ENCODE data around the gene ZNF609. TPM values are rescaled to one million over a fixed set of nuclear protein-coding genes. Genes with fewer than 3 reads are reported as not detected.
A peak's percentile ranks its signal among the peaks of the same experiment; 100 is the strongest.

ZNF609 gene
- total and polyA plus RNA-seq, 2 of the 13 experiments (the other 11 are each of a cell fraction or from before 2014, with no cell fraction given), result 8.9 to 9.9 TPM

DNA sequence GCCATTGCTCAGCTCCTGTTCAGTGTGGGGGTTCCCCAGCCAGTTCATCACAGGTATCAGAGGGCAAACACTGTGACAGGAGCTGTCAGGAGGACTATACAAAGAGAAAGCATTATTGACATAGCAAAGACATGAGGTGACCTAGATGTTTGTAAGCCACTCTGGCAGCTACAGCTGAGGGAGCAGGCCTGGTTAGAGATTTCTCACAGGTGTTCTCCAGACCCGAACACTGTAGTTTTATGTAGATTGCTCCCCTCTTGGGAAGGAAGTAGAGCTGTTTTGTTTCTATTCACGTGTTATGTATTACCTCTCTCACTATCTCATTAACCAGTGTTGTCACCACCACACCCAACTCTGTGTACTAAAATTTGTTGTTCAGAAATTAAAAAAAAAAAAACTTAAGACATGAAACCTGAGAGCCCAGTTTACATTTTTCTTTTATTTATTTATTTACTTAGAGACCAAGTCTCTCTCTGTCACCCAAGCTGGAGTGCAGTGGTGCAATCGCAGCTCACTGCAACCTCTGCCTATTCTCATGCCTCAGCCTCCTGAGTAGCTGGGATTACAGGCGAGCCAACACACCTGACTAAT, 191.3 kb downstream of the ZNF609 start (continued):
- TF ChIP-seq, protein P1, sequence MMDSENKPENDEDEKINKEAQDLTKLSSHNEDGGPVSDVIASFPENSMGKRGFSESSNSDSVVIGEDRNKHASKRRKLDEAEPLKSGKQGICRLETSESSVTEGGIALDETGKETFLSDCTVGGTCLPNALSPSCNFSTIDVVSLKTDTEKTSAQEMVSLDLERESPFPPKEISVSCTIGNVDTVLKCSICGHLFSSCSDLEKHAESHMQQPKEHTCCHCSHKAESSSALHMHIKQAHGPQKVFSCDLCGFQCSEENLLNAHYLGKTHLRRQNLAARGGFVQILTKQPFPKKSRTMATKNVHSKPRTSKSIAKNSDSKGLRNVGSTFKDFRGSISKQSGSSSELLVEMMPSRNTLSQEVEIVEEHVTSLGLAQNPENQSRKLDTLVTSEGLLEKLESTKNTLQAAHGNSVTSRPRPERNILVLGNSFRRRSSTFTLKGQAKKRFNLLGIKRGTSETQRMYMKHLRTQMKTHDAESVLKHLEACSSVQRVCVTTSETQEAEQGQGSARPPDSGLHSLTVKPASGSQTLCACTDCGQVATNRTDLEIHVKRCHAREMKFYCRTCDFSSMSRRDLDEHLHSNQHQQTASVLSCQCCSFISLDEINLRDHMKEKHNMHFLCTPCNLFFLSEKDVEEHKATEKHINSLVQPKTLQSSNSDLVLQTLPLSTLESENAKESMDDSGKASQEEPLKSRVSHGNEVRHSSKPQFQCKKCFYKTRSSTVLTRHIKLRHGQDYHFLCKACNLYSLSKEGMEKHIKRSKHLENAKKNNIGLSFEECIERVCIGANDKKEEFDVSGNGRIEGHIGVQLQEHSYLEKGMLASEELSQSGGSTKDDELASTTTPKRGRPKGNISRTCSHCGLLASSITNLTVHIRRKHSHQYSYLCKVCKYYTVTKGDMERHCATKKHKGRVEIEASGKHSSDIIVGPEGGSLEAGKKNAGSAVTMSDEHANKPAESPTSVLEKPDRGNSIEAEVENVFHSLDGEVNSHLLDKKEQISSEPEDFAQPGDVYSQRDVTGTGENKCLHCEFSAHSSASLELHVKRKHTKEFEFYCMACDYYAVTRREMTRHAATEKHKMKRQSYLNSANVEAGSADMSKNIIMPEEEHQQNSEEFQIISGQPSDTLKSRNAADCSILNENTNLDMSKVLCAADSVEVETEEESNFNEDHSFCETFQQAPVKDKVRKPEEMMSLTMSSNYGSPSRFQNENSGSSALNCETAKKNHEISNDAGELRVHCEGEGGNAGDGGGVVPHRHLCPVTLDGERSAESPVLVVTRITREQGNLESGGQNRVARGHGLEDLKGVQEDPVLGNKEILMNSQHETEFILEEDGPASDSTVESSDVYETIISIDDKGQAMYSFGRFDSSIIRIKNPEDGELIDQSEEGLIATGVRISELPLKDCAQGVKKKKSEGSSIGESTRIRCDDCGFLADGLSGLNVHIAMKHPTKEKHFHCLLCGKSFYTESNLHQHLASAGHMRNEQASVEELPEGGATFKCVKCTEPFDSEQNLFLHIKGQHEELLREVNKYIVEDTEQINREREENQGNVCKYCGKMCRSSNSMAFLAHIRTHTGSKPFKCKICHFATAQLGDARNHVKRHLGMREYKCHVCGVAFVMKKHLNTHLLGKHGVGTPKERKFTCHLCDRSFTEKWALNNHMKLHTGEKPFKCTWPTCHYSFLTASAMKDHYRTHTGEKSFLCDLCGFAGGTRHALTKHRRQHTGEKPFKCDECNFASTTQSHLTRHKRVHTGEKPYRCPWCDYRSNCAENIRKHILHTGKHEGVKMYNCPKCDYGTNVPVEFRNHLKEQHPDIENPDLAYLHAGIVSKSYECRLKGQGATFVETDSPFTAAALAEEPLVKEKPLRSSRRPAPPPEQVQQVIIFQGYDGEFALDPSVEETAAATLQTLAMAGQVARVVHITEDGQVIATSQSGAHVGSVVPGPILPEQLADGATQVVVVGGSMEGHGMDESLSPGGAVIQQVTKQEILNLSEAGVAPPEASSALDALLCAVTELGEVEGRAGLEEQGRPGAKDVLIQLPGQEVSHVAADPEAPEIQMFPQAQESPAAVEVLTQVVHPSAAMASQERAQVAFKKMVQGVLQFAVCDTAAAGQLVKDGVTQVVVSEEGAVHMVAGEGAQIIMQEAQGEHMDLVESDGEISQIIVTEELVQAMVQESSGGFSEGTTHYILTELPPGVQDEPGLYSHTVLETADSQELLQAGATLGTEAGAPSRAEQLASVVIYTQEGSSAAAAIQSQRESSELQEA (CRISPR knock-in tag; IDR thresholded peaks at IDR 0.05; ENCODE audit: not compliant biosample characterization), result no peak
- TF ChIP-seq, protein P2, sequence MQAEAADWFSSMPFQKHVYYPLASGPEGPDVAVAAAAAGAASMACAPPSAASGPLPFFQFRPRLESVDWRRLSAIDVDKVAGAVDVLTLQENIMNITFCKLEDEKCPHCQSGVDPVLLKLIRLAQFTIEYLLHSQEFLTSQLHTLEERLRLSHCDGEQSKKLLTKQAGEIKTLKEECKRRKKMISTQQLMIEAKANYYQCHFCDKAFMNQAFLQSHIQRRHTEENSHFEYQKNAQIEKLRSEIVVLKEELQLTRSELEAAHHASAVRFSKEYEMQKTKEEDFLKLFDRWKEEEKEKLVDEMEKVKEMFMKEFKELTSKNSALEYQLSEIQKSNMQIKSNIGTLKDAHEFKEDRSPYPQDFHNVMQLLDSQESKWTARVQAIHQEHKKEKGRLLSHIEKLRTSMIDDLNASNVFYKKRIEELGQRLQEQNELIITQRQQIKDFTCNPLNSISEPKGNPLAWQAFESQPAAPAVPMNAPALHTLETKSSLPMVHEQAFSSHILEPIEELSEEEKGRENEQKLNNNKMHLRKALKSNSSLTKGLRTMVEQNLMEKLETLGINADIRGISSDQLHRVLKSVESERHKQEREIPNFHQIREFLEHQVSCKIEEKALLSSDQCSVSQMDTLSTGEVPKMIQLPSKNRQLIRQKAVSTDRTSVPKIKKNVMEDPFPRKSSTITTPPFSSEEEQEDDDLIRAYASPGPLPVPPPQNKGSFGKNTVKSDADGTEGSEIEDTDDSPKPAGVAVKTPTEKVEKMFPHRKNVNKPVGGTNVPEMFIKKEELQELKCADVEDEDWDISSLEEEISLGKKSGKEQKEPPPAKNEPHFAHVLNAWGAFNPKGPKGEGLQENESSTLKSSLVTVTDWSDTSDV (CRISPR knock-in tag; IDR thresholded peaks at IDR 0.05), result no peak
- TF ChIP-seq, protein P3, sequence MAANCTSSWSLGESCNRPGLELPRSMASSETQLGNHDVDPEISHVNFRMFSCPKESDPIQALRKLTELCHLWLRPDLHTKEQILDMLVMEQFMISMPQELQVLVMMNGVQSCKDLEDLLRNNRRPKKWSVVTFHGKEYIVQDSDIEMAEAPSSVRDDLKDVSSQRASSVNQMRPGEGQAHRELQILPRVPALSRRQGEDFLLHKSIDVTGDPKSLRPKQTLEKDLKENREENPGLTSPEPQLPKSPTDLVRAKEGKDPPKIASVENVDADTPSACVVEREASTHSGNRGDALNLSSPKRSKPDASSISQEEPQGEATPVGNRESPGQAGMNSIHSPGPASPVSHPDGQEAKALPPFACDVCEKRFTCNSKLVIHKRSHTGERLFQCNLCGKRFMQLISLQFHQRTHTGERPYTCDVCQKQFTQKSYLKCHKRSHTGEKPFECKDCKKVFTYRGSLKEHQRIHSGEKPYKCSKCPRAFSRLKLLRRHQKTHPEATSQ (CRISPR knock-in tag; IDR thresholded peaks at IDR 0.05; ENCODE audit: borderline replicate concordance), result no peak
- TF ChIP-seq, protein P4, sequence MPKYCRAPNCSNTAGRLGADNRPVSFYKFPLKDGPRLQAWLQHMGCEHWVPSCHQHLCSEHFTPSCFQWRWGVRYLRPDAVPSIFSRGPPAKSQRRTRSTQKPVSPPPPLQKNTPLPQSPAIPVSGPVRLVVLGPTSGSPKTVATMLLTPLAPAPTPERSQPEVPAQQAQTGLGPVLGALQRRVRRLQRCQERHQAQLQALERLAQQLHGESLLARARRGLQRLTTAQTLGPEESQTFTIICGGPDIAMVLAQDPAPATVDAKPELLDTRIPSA (CRISPR knock-in tag; IDR thresholded peaks at IDR 0.05; ENCODE audit: borderline replicate concordance), result no peak
- TF ChIP-seq ZNF543 (CRISPR knock-in tag; IDR thresholded peaks at IDR 0.05), result no peak
- no peak for TF ChIP-seq MLLT10 (CRISPR knock-in tag; IDR thresholded peaks at IDR 0.05)
- 0 out of 2 replicates have a peak, but pooled peaks have one; percentile 49 for TF ChIP-seq NFKBIZ (CRISPR knock-in tag; IDR thresholded peaks at IDR 0.05)
- no peak for TF ChIP-seq THYN1 (CRISPR knock-in tag; IDR thresholded peaks at IDR 0.05; ENCODE audit: borderline replicate concordance, low read depth)
- TF ChIP-seq ZNF180 (CRISPR knock-in tag; IDR thresholded peaks at IDR 0.05; ENCODE audit: borderline replicate concordance, low read depth), result no peak
- TF ChIP-seq PHF20 (CRISPR knock-in tag; IDR thresholded peaks at IDR 0.05), result no peak
- no peak for TF ChIP-seq RFXANK (CRISPR knock-in tag; IDR thresholded peaks at IDR 0.05)
- TF ChIP-seq, protein P5, sequence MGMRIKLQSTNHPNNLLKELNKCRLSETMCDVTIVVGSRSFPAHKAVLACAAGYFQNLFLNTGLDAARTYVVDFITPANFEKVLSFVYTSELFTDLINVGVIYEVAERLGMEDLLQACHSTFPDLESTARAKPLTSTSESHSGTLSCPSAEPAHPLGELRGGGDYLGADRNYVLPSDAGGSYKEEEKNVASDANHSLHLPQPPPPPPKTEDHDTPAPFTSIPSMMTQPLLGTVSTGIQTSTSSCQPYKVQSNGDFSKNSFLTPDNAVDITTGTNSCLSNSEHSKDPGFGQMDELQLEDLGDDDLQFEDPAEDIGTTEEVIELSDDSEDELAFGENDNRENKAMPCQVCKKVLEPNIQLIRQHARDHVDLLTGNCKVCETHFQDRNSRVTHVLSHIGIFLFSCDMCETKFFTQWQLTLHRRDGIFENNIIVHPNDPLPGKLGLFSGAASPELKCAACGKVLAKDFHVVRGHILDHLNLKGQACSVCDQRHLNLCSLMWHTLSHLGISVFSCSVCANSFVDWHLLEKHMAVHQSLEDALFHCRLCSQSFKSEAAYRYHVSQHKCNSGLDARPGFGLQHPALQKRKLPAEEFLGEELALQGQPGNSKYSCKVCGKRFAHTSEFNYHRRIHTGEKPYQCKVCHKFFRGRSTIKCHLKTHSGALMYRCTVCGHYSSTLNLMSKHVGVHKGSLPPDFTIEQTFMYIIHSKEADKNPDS (CRISPR knock-in tag; IDR thresholded peaks at IDR 0.05), result no peak
- TF ChIP-seq POLR2AphosphoS5 (IDR thresholded peaks at IDR 0.05; ENCODE audit: low read depth, low read length), result no peak
- TF ChIP-seq NFE2L2 (IDR thresholded peaks at IDR 0.05; ENCODE audit: low read length), result no peak
- no peak for TF ChIP-seq RFX1 (IDR thresholded peaks at IDR 0.05)
